ENCODE measurements around the gene RASIP1. TPM values are rescaled to one million over a fixed set of nuclear protein-coding genes. Genes with fewer than 3 reads are reported as not detected.
A peak's percentile ranks its signal among the peaks of the same experiment; 100 is the strongest.
"Not testable (repeated sequence)": the region's sequence is repeated elsewhere in the genome, so short reads cannot be mapped to it uniquely, and the experiment has no call there.

Gene RASIP1, protein sequence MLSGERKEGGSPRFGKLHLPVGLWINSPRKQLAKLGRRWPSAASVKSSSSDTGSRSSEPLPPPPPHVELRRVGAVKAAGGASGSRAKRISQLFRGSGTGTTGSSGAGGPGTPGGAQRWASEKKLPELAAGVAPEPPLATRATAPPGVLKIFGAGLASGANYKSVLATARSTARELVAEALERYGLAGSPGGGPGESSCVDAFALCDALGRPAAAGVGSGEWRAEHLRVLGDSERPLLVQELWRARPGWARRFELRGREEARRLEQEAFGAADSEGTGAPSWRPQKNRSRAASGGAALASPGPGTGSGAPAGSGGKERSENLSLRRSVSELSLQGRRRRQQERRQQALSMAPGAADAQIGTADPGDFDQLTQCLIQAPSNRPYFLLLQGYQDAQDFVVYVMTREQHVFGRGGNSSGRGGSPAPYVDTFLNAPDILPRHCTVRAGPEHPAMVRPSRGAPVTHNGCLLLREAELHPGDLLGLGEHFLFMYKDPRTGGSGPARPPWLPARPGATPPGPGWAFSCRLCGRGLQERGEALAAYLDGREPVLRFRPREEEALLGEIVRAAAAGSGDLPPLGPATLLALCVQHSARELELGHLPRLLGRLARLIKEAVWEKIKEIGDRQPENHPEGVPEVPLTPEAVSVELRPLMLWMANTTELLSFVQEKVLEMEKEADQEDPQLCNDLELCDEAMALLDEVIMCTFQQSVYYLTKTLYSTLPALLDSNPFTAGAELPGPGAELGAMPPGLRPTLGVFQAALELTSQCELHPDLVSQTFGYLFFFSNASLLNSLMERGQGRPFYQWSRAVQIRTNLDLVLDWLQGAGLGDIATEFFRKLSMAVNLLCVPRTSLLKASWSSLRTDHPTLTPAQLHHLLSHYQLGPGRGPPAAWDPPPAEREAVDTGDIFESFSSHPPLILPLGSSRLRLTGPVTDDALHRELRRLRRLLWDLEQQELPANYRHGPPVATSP
- total RNA-seq (2022) (0.09 and 0.29 TPM in 2 replicates), Bru-seq, nascent RNA (percentile 4 among the genes with signal in this experiment), BruChase-seq, experiment 1, labeled RNA remaining after a 6-hour chase (percentile 21 among the genes with signal in this experiment), BruChase-seq, experiment 2, labeled RNA remaining after a 2-hour chase (percentile 16 among the genes with signal in this experiment)
- long read RNA-seq = 0 reads

DNA sequence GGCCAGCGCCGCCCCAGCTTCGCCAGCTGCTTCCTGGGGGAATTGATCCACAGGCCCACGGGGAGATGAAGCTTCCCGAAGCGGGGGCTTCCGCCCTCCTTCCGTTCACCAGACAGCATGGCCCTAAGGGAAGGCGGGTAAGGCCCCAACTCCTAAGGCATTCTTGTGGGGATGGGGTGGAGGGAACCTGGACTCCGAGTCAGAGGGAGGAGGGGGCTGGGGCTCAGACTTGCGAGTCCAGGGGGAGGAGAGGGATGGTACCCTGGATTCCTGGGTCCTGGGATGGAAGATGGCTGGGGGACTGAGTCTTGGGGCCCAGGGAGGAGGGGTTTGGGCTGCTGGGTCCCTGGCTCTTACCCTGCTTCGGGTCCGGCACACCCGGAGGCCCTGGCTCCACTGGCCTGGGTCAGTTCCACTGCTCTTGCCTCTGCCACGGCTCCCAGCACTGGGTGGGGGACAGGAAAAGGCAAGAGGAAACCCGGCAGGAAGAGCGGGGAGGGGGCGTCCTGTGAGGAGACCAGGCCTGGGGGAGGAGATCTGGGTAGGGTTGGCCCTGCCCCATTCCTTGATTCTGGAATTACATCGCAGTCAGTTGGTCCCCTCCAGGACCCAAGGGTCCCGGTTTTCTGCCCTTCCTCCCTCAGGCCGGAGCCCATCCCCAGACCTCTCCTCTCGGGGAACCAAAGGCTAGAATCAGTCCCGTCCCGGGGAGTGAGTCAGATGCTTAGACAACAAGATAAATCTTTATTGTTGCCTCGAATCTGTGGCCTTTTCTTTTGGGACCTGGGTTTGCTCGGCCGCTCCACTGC is at the start of gene RASIP1:
Gene RASIP1 (minus strand): TSS at position 447 of the 809 bp plus-strand sequence. CDS start 328 bp downstream, at position 119.
- TF ChIP-seq, protein P1, sequence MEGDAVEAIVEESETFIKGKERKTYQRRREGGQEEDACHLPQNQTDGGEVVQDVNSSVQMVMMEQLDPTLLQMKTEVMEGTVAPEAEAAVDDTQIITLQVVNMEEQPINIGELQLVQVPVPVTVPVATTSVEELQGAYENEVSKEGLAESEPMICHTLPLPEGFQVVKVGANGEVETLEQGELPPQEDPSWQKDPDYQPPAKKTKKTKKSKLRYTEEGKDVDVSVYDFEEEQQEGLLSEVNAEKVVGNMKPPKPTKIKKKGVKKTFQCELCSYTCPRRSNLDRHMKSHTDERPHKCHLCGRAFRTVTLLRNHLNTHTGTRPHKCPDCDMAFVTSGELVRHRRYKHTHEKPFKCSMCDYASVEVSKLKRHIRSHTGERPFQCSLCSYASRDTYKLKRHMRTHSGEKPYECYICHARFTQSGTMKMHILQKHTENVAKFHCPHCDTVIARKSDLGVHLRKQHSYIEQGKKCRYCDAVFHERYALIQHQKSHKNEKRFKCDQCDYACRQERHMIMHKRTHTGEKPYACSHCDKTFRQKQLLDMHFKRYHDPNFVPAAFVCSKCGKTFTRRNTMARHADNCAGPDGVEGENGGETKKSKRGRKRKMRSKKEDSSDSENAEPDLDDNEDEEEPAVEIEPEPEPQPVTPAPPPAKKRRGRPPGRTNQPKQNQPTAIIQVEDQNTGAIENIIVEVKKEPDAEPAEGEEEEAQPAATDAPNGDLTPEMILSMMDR (IDR thresholded peaks at IDR 0.05; ENCODE audit: unreplicated experiment) = no peak
- intact Hi-C loops (cut with micrococcal nuclease; ENCODE audit: unreplicated experiment) = no loop called here
- BruUV-seq (replicated peaks) = no TSS peak
- no peak within 1 kb of the TSS for H3K27ac Mint-ChIP-seq (ENCODE audit: unreplicated experiment)
- H3K9me3 Mint-ChIP-seq (ENCODE audit: low read depth, unreplicated experiment) = no peaks in the 10 kb centered on the region
- CTCF ChIA-PET = interaction anchor here (0.6 to 2.3 kb wide), 3 partner anchors 62 to 575 kb away, joined by 3 to 15 read pairs (median 3); no protein-coding TSS in a partner anchor
- peaks cover 10% of the 10 kb centered on the region for H3K36me3 Mint-ChIP-seq (ENCODE audit: insufficient read depth, unreplicated experiment)
- DNase-seq = no peak
- H3K4me1 Mint-ChIP-seq (ENCODE audit: low read depth, unreplicated experiment) = peaks cover 8% of the 10 kb centered on the region
- no peak within 1 kb of the TSS for H3K4me3 Mint-ChIP-seq (ENCODE audit: low read depth, unreplicated experiment)
- H3K27me3 Mint-ChIP-seq (ENCODE audit: unreplicated experiment) = peaks cover 20% of the 10 kb centered on the region

DNA sequence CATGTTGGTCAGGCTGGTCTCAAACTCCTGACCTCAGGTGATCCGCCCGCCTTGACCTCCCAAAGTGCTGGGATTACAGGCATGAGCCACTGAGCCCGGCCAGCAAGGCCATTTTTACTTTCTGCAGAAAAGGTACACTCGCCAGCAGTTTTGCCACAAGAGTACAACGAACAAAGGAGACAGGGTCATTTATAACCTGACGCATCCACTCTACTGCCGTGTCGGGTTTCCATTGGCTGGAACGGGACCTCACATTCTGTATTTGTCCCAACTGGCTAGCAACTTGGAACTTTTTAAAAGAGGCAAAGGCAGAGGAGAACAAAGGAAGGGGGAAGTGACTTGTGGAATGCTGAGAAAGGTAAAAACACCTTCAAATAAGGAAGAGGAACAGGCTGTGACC is 46.9 kb upstream of the RASIP1 start:
- H3K27ac Mint-ChIP-seq (ENCODE audit: unreplicated experiment); H3K4me1 Mint-ChIP-seq (ENCODE audit: low read depth, unreplicated experiment); H3K4me3 Mint-ChIP-seq (ENCODE audit: low read depth, unreplicated experiment); BruUV-seq (replicated peaks); intact Hi-C loops (cut with micrococcal nuclease; ENCODE audit: unreplicated experiment); H3K36me3 Mint-ChIP-seq (ENCODE audit: insufficient read depth, unreplicated experiment); H3K9me3 Mint-ChIP-seq (ENCODE audit: low read depth, unreplicated experiment); H3K27me3 Mint-ChIP-seq (ENCODE audit: unreplicated experiment); DNase-seq: not testable (repeated sequence)
- CTCF ChIA-PET = interaction anchor here (0.6 to 2.1 kb wide), 3 partner anchors 49 to 183 kb away, joined by 3 to 39 read pairs (median 16); partner anchors contain the start of gene HSD17B14

DNA sequence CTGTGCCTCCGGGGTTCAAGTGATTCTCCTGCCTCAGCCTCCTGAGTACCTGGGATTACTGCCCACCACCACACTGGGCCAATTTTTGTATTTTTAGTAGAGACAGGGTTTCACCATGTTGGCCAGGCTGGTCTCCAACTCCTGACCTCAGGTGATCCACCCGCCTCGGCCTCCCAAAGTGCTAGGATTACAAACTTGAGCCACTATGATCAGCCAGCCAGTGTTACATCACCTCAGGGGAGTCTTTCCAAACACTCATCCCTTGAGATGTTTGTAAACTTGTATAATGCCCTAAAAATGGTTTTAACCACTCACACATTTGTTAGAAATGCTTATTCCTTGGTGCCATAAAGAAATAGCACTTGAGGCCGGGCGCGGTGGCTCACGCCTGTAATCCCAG is 46.0 kb upstream of the RASIP1 start:
- H3K4me3 Mint-ChIP-seq (ENCODE audit: low read depth, unreplicated experiment); H3K27me3 Mint-ChIP-seq (ENCODE audit: unreplicated experiment); H3K4me1 Mint-ChIP-seq (ENCODE audit: low read depth, unreplicated experiment); H3K27ac Mint-ChIP-seq (ENCODE audit: unreplicated experiment); H3K9me3 Mint-ChIP-seq (ENCODE audit: low read depth, unreplicated experiment); intact Hi-C loops (cut with micrococcal nuclease; ENCODE audit: unreplicated experiment); CTCF ChIA-PET; BruUV-seq (replicated peaks); DNase-seq: not testable (repeated sequence)
- peaks cover 17% of the 10 kb centered on the region for H3K36me3 Mint-ChIP-seq (ENCODE audit: insufficient read depth, unreplicated experiment)

DNA sequence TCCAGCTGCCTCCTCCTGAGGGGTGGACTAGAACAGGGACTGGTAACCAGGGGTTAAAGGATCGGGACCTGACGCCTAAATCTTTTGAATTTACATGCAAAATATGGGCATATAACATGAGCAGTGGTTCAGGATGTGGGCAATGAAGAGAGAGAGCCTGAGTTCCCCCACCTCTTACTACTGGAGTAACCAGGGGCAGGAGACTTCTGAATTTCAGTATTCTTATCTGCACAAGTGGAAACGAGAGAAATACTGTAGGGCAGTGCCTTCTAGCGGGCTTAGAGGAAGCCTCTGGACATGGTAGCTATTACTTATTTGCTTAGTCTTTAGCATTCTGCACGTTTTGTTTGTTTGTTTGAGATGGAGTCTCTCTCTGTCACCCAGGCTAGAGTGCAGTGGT is 44.1 kb upstream of the RASIP1 start:
- TF ChIP-seq, protein P1 (IDR thresholded peaks at IDR 0.05; ENCODE audit: unreplicated experiment) = no peak
- BruUV-seq (replicated peaks) = no TSS peak
- CTCF ChIA-PET = interaction anchor here (0.6 to 2.6 kb wide), 7 partner anchors 10 to 139 kb away, joined by 3 to 11 read pairs (median 4); partner anchors contain the start of gene CA11
- DNase-seq = no peak
- H3K4me3 Mint-ChIP-seq (ENCODE audit: low read depth, unreplicated experiment) = no peak overlapping the region
- intact Hi-C loops (cut with micrococcal nuclease; ENCODE audit: unreplicated experiment) = loop anchor here (2.0 kb wide), 1 partner anchor 140 kb away; no protein-coding TSS in a partner anchor
- no peaks in the 10 kb centered on the region for H3K27me3 Mint-ChIP-seq (ENCODE audit: unreplicated experiment)
- no peak overlapping the region for H3K27ac Mint-ChIP-seq (ENCODE audit: unreplicated experiment)
- H3K36me3 Mint-ChIP-seq (ENCODE audit: insufficient read depth, unreplicated experiment) = peaks cover 21% of the 10 kb centered on the region
- peaks cover 18% of the 10 kb centered on the region for H3K4me1 Mint-ChIP-seq (ENCODE audit: low read depth, unreplicated experiment)
- H3K9me3 Mint-ChIP-seq (ENCODE audit: low read depth, unreplicated experiment) = no peaks in the 10 kb centered on the region
